Liver (tissue), 4 donors: Measurements from ENCODE around the gene TRPM8. TPM values are rescaled to one million over a fixed set of nuclear protein-coding genes. Genes with fewer than 3 reads are reported as not detected.

Experiments
- polyA plus RNA-seq, 2 donors: library from polyadenylated mRNA; stranded (reverse) in 1 of 2; unstranded in 1 of 2; fragments of 200-250 nt in 1 of 2; fragments of >200 nt in 1 of 2; fragmentation: Nextera tagmentation in 1 of 2; extraction: Ambion mirVana in 1 of 2; gene quantifications; one replicate each; pipeline versions ENCODE4 v1.2.1 to v1.2.3, GENCODE V29; 2013 to 2015
- total RNA-seq, 2 donors: library from RNA; depleted of rRNA; stranded (reverse); fragments of >200 nt; gene quantifications; one replicate each; pipeline ENCODE4 v1.2.3, GENCODE V29; 2014
- donor health status: healthy.
- donor health status: healthy.
- donor health status: healthy.

Gene TRPM8
- total and polyA plus RNA-seq, 4 donors = 1.1 to 79.2 (median 33.2) TPM

Other genes starting within 250 kb of the TRPM8 start
- 10 to 100 TPM in 1 of 2 donors, not detected in 1; 14.3 TPM for gene UGT1A9, start 245.5 kb upstream of the TRPM8 start, total RNA-seq
- 10 to 100 TPM; 23.8 to 62.3 TPM for gene UGT1A9, start 245.5 kb upstream of the TRPM8 start, polyA plus RNA-seq
- 1 to 10 TPM in 1 of 2 donors, not detected in 1; 2.2 TPM for gene UGT1A7, start 235.5 kb upstream of the TRPM8 start, total RNA-seq
- under 1 TPM; 0.02 to 0.38 TPM for gene UGT1A7, start 235.5 kb upstream of the TRPM8 start, polyA plus RNA-seq
- 10 to 100 TPM in 1 of 2 donors, not detected in 1; 46.5 TPM for gene UGT1A6, start 224.5 kb upstream of the TRPM8 start, total RNA-seq
- 100 to 1,000 TPM in 1 of 2 donors, 10 to 100 TPM in 1; 33.4 to 103 TPM for gene UGT1A6, start 224.5 kb upstream of the TRPM8 start, polyA plus RNA-seq
- gene UGT1A5, start 204.5 kb upstream of the TRPM8 start, total RNA-seq = 1 to 10 TPM in 1 of 2 donors, not detected in 1; 1.6 TPM
- 1 to 10 TPM in 1 of 2 donors, under 1 TPM in 1; 0.14 to 1.8 TPM for gene UGT1A5, start 204.5 kb upstream of the TRPM8 start, polyA plus RNA-seq
- gene UGT1A4, start 198.6 kb upstream of the TRPM8 start, total RNA-seq = 100 to 1,000 TPM in 1 of 2 donors, not detected in 1; 136 TPM
- 100 to 1,000 TPM; 103 to 446 TPM for gene UGT1A4, start 198.6 kb upstream of the TRPM8 start, polyA plus RNA-seq
- gene UGT1A3, start 188.3 kb upstream of the TRPM8 start, total RNA-seq = 10 to 100 TPM in 1 of 2 donors, not detected in 1; 18.2 TPM
- gene UGT1A3, start 188.3 kb upstream of the TRPM8 start, polyA plus RNA-seq = 10 to 100 TPM in 1 of 2 donors, 1 to 10 TPM in 1; 7.0 to 61.6 TPM
- 100 to 1,000 TPM in 1 of 2 donors, not detected in 1; 145 TPM for gene UGT1A1, start 157.1 kb upstream of the TRPM8 start, total RNA-seq
- 100 to 1,000 TPM; 288 to 386 TPM for gene UGT1A1, start 157.1 kb upstream of the TRPM8 start, polyA plus RNA-seq
- gene MROH2A, start 139.0 kb upstream of the TRPM8 start, total RNA-seq = under 1 TPM in 1 of 2 donors, not detected in 1; 0.08 TPM
- under 1 TPM; 0.09 to 0.28 TPM for gene MROH2A, start 139.0 kb upstream of the TRPM8 start, polyA plus RNA-seq
- 10 to 100 TPM in 1 of 2 donors, under 1 TPM in 1; 0.08 to 32.9 TPM for gene HJURP, start 62.8 kb upstream of the TRPM8 start, total RNA-seq
- 1 to 10 TPM in 1 of 2 donors, under 1 TPM in 1; 0.94 to 1.9 TPM for gene HJURP, start 62.8 kb upstream of the TRPM8 start, polyA plus RNA-seq
- gene SPP2, start 133.3 kb downstream of the TRPM8 start, total RNA-seq = 100 to 1,000 TPM in 1 of 2 donors, 10 to 100 TPM in 1; 76.7 to 208 TPM
- gene SPP2, start 133.3 kb downstream of the TRPM8 start, polyA plus RNA-seq = 100 to 1,000 TPM in 1 of 2 donors, 10 to 100 TPM in 1; 86.8 to 584 TPM